H1 (cell line): ENCODE measurements around the gene TPSG1. TPM values are rescaled to one million over a fixed set of nuclear protein-coding genes. Genes with fewer than 3 reads are reported as not detected.
"Not testable (repeated sequence)": the region's sequence is repeated elsewhere in the genome, so short reads cannot be mapped to it uniquely, and the experiment has no call there.

Experiments used
- CTCF ChIA-PET: fragments of 300-600 bp; sonication (Branson Sonifier 250); formaldehyde crosslinking; loops from one replicate; lab custom pipeline; 2021; ENCODE audit not compliant: partially characterized antibody; lab: Charles Lee
- POLR2A ChIA-PET: fragments of 300-600 bp; sonication (Branson Sonifier 250); formaldehyde crosslinking; loops from one replicate; lab custom pipeline; 2021; ENCODE audit warnings: inconsistent platforms; ENCODE audit not compliant: partially characterized antibody; lab: Charles Lee
- DNase-seq, 2 experiments: peaks; one replicate each; pipeline versions ENCODE4 v3.0.0 to v3.0.0-alpha.2; 2010 to 2022; ENCODE audit warnings: low spot score in 2 of 2, low read depth in 1 of 2, mixed read lengths in 1 of 2
- FAIRE-seq: peaks from 2 replicates; lab custom pipeline; 2011; peaks lifted over from hg19 to GRCh38; lab: Jason Lieb, UNC
- H2AFZ ChIP-seq: 2 replicates; pipeline ENCODE4 v1.8.1; 2012; ENCODE audit warnings: low read length, inconsistent platforms
- H2AK5ac ChIP-seq: 2 replicates; pipeline ENCODE4 v1.6.1; 2013; ENCODE audit warnings: low read depth, low read length
- H2BK120ac ChIP-seq: replicated peaks from 2 replicates; pipeline ENCODE3; 2013; ENCODE audit warnings: low read depth, low read length, inconsistent platforms
- H2BK12ac ChIP-seq: 2 replicates; pipeline ENCODE4 v1.6.1; 2013; ENCODE audit warnings: low read depth, low read length
- H2BK15ac ChIP-seq: 2 replicates; pipeline ENCODE4 v1.6.1; 2013; ENCODE audit warnings: low read length
- H2BK20ac ChIP-seq: 2 replicates; pipeline ENCODE4 v1.6.1; 2013; ENCODE audit warnings: low read length
- H2BK5ac ChIP-seq: 2 replicates; pipeline ENCODE4 v1.6.1; 2013; ENCODE audit warnings: low read depth, low read length
- H3K14ac ChIP-seq: 2 replicates; pipeline ENCODE4 v1.6.1; 2013; ENCODE audit warnings: inconsistent platforms; ENCODE audit not compliant: insufficient read length
- H3K18ac ChIP-seq: 2 replicates; pipeline ENCODE4 v1.6.1; 2013; ENCODE audit warnings: low read length; ENCODE audit errors: extremely low read depth
- H3K23ac ChIP-seq: 2 replicates; pipeline ENCODE4 v1.6.1; 2013; ENCODE audit warnings: inconsistent platforms; ENCODE audit not compliant: insufficient read length
- H3K23me2 ChIP-seq: 2 replicates; pipeline ENCODE4 v1.6.1; 2013; ENCODE audit warnings: low read depth, low read length
- H3K27ac ChIP-seq: 2 replicates; pipeline ENCODE4 v1.6.1; 2011; ENCODE audit warnings: low read depth, low read length, inconsistent platforms
- H3K27me3 ChIP-seq, 4 experiments: replicated peaks in 1 of 4; 1 replicate in 1 of 4; 2 replicates in 3 of 4; pipeline versions ENCODE4 v1.6.1 to v1.8.1; 2011 to 2013; ENCODE audit warnings: low read length in 3 of 4, mild to moderate bottlenecking in 3 of 4, inconsistent platforms in 2 of 4, mixed read lengths in 2 of 4, moderate library complexity in 1 of 4; ENCODE audit not compliant: control insufficient read depth in 3 of 4, insufficient read depth in 3 of 4; ENCODE audit errors: extremely low read depth in 1 of 4
- H3K36me3 ChIP-seq, 4 experiments: 2 replicates each; pipeline versions ENCODE4 v1.6.1 to v1.8.1; 2011 to 2013; ENCODE audit warnings: mild to moderate bottlenecking in 4 of 4, low read length in 3 of 4, moderate library complexity in 2 of 4, control low read depth in 1 of 4, inconsistent platforms in 1 of 4; ENCODE audit not compliant: insufficient read depth in 4 of 4, control insufficient read depth in 2 of 4
- H3K4ac ChIP-seq: replicated peaks from 2 replicates; pipeline ENCODE3; 2013; ENCODE audit warnings: low read length, low read depth, mixed read lengths, inconsistent platforms; ENCODE audit not compliant: insufficient read length
- H3K4me1 ChIP-seq, 4 experiments: replicated peaks in 1 of 4; 1 replicate in 1 of 4; 2 replicates in 3 of 4; pipeline versions ENCODE4 v1.6.1 to v1.8.1; 2011 to 2013; ENCODE audit warnings: low read length in 3 of 4, inconsistent platforms in 2 of 4, mixed read lengths in 1 of 4; ENCODE audit not compliant: insufficient read depth in 4 of 4, control insufficient read depth in 3 of 4
- H3K4me2 ChIP-seq, 2 experiments: 2 replicates each; pipeline versions ENCODE4 v1.6.1 to v1.8.1; 2011 to 2013; ENCODE audit warnings: low read depth in 2 of 2, low read length in 2 of 2, control low read depth in 1 of 2, inconsistent platforms in 1 of 2, mild to moderate bottlenecking in 1 of 2; ENCODE audit not compliant: insufficient read depth in 1 of 2
- H3K4me3 ChIP-seq, 4 experiments: fragments of 200-600, 300-600 bp in 1 of 4; sonication (generic), shearing (Covaris generic), sonication (Bioruptor Twin) in 1 of 4; 2 replicates each; pipeline versions ENCODE4 v1.5.1 to v1.8.1; 2011 to 2016; ENCODE audit warnings: low read length in 4 of 4, low read depth in 3 of 4, control low read depth in 2 of 4, inconsistent platforms in 2 of 4, mild to moderate bottlenecking in 2 of 4, mixed read lengths in 1 of 4, moderate library complexity in 1 of 4; ENCODE audit not compliant: insufficient read depth in 2 of 4; ENCODE audit errors: extremely low read depth in 1 of 4
- H3K56ac ChIP-seq: replicated peaks from 2 replicates; pipeline ENCODE3; 2013; ENCODE audit warnings: low read depth, mild to moderate bottlenecking, mixed read lengths, low read length, inconsistent platforms; ENCODE audit not compliant: insufficient read length
- H3K79me1 ChIP-seq: 2 replicates; pipeline ENCODE4 v1.6.1; 2013; ENCODE audit warnings: low read depth, low read length, control low read depth
- H3K79me2 ChIP-seq, 2 experiments: 2 replicates each; pipeline versions ENCODE4 v1.6.1 to v1.8.1; 2012 to 2013; ENCODE audit warnings: low read length in 2 of 2, mild to moderate bottlenecking in 2 of 2, inconsistent platforms in 1 of 2; ENCODE audit not compliant: insufficient read depth in 2 of 2, control insufficient read depth in 1 of 2
- H3K9ac ChIP-seq, 4 experiments: replicated peaks in 1 of 4; 1 replicate in 1 of 4; 2 replicates in 3 of 4; pipeline versions ENCODE4 v1.6.1 to v1.8.1; 2011 to 2013; ENCODE audit warnings: low read depth in 3 of 4, low read length in 3 of 4, control low read depth in 2 of 4, mild to moderate bottlenecking in 2 of 4, moderate library complexity in 2 of 4, inconsistent platforms in 1 of 4; ENCODE audit errors: extremely low read depth in 1 of 4
- H3K9me3 ChIP-seq, 2 experiments: 2 replicates each; pipeline versions ENCODE4 v1.6.1 to v1.8.1; 2012 to 2013; ENCODE audit warnings: mild to moderate bottlenecking in 2 of 2, moderate library complexity in 2 of 2, control low read depth in 1 of 2, inconsistent platforms in 1 of 2, low read depth in 1 of 2, low read length in 1 of 2, mixed read lengths in 1 of 2; ENCODE audit not compliant: insufficient read depth in 2 of 2
- H4K20me1 ChIP-seq, 2 experiments: replicated peaks in 1 of 2; 2 replicates each; pipeline versions ENCODE3 to v1.8.1; 2011 to 2013; ENCODE audit warnings: inconsistent platforms in 2 of 2, low read length in 2 of 2, mild to moderate bottlenecking in 1 of 2; ENCODE audit not compliant: insufficient read depth in 2 of 2, control insufficient read depth in 1 of 2
- H4K5ac ChIP-seq: 2 replicates; pipeline ENCODE4 v1.6.1; 2013; ENCODE audit warnings: low read length, low read depth, mixed read lengths, inconsistent platforms; ENCODE audit not compliant: insufficient read length
- H4K8ac ChIP-seq: 2 replicates; pipeline ENCODE4 v1.8.0; 2013; ENCODE audit warnings: mild to moderate bottlenecking, moderate library complexity, low read length, inconsistent platforms; ENCODE audit not compliant: insufficient read depth; ENCODE audit errors: extremely low read depth
- H4K91ac ChIP-seq: replicated peaks from 2 replicates; pipeline ENCODE3; 2013; ENCODE audit warnings: low read length, mixed read lengths, inconsistent platforms; ENCODE audit not compliant: insufficient read length
- WGBS, 2 experiments: shearing (Covaris generic) in 1 of 2; methylation state at CpG; one replicate each; pipeline versions ENCODE4 v1.1.6 to v1.1.7; 2013 to 2015; ENCODE audit warnings: low lambda C conversion rate in 2 of 2, mixed read lengths in 2 of 2, inconsistent platforms in 1 of 2, low coverage in 1 of 2, missing lambda C conversion rate in 1 of 2; ENCODE audit not compliant: insufficient replicate concordance in 2 of 2, insufficient coverage in 1 of 2, insufficient read length in 1 of 2; ENCODE audit errors: extremely low coverage in 1 of 2, missing lambda C conversion rate in 1 of 2; 5-methylcytosine and 5-hydroxymethylcytosine counted together
- polyA plus RNA-seq, 7 experiments: library from polyadenylated mRNA; depleted of rRNA in 3 of 7; stranded (reverse) in 5 of 7; unstranded in 2 of 7; fragments of >200 nt in 5 of 7; fragments of 200-250 nt in 2 of 7; gene quantifications; 1 replicate in 5 of 7; 2 replicates in 1 of 7; 4 replicates in 1 of 7; pipeline versions ENCODE4 v1.2.1 to v1.2.3, GENCODE V29; 2011 to 2013; ENCODE audit warnings: missing spikeins in 2 of 7, mixed read lengths in 2 of 7
- total RNA-seq: library from RNA; stranded (reverse); fragmentation: NEBNext Ultra II Directional; extraction: Animal tissue kit (Norgen Biotek cat#: 25700); gene quantifications from 2 replicates; pipeline ENCODE4 v1.2.1, GENCODE V29; 2021

TPSG1 gene
- total and polyA plus RNA-seq, 2 of the 8 experiments (the other 6 are each of a cell fraction or from before 2014, with no cell fraction given): not detected

GRCh38 chr16:1190789-1191188, 34.3 kb downstream of the TPSG1 start:
- H3K14ac ChIP-seq, H3K4me3 ChIP-seq, H3K23ac ChIP-seq, CTCF ChIA-PET, H2AFZ ChIP-seq, DNase-seq, H3K9ac ChIP-seq, H2BK20ac ChIP-seq, H3K27ac ChIP-seq, H3K18ac ChIP-seq, H3K4me2 ChIP-seq, H2AK5ac ChIP-seq, H3K4me1 ChIP-seq, H4K91ac ChIP-seq, H2BK5ac ChIP-seq, H3K9me3 ChIP-seq, H3K79me1 ChIP-seq, FAIRE-seq, H3K79me2 ChIP-seq, H2BK15ac ChIP-seq, H3K36me3 ChIP-seq, H2BK12ac ChIP-seq, POLR2A ChIA-PET, H4K5ac ChIP-seq, H3K23me2 ChIP-seq, H3K56ac ChIP-seq, H3K27me3 ChIP-seq, H2BK120ac ChIP-seq, H3K4ac ChIP-seq, H4K8ac ChIP-seq: not testable (repeated sequence)
- H4K20me1 ChIP-seq: peaks cover 23 to 40% of the 10 kb centered on the region in 2 experiments
- 93% methylated on average over 7 of the region's 11 CpGs; no CpG with 5 or more reads in 1 of the 2 experiments for WGBS, 2 experiments
